Osteoblast (primary cell): ENCODE results near the gene SHROOM2. TPM values are rescaled to one million over a fixed set of nuclear protein-coding genes. Genes with fewer than 3 reads are reported as not detected.

ENCODE experiments used
- DNase-seq: peaks from one replicate; pipeline ENCODE4 v3.0.0; 2011; ENCODE audit warnings: low spot score, mixed read lengths; ENCODE audit not compliant: insufficient read length; ENCODE audit errors: missing footprints
- H2AFZ ChIP-seq: 2 replicates; pipeline ENCODE4 v1.6.0; 2011; ENCODE audit warnings: mild to moderate bottlenecking, low read length
- H3K27ac ChIP-seq: 2 replicates; pipeline ENCODE4 v1.5.1; 2011; ENCODE audit warnings: mild to moderate bottlenecking, low read depth, low read length, moderate library complexity
- H3K27me3 ChIP-seq: 2 replicates; pipeline ENCODE4 v1.6.0; 2012; ENCODE audit warnings: mild to moderate bottlenecking, control low read depth, inconsistent platforms, low read length, moderate library complexity; ENCODE audit not compliant: insufficient read depth
- H3K36me3 ChIP-seq: 2 replicates; pipeline ENCODE4 v1.5.1; 2011; ENCODE audit warnings: mild to moderate bottlenecking, low read length, control low read depth, moderate library complexity; ENCODE audit not compliant: insufficient read depth
- H3K4me1 ChIP-seq: 2 replicates; pipeline ENCODE4 v1.5.1; 2011; ENCODE audit warnings: mild to moderate bottlenecking, low read length, control low read depth, moderate library complexity; ENCODE audit not compliant: insufficient read depth
- H3K4me2 ChIP-seq: 2 replicates; pipeline ENCODE4 v1.6.0; 2011; ENCODE audit warnings: mild to moderate bottlenecking, low read length; ENCODE audit not compliant: insufficient read depth
- H3K4me3 ChIP-seq: fragments of 200-600 bp; sonication (generic); 3 replicates; pipeline ENCODE4 v1.5.1; 2012; ENCODE audit warnings: mild to moderate bottlenecking, low read length, inconsistent platforms; ENCODE audit not compliant: insufficient read depth
- H3K79me2 ChIP-seq: 2 replicates; pipeline ENCODE4 v1.6.0; 2012; ENCODE audit warnings: mild to moderate bottlenecking, low read length, control low read depth, inconsistent platforms; ENCODE audit not compliant: insufficient read depth
- H3K9me3 ChIP-seq: 2 replicates; pipeline ENCODE4 v1.5.1; 2011; ENCODE audit warnings: low read depth, low read length, control low read depth
- H4K20me1 ChIP-seq: 2 replicates; pipeline ENCODE4 v1.6.0; 2012; ENCODE audit warnings: mild to moderate bottlenecking, low read length, control low read depth; ENCODE audit not compliant: insufficient read depth
- total RNA-seq: library from RNA; depleted of rRNA; stranded (reverse); fragments of >200 nt; gene quantifications from 2 replicates; pipeline ENCODE4 v1.2.3, GENCODE V29; 2012
- TF ChIP-seq, protein P1 (sequence below): IDR thresholded peaks from 2 replicates; pipeline ENCODE4 v1.5.1; 2011; ENCODE audit warnings: mild to moderate bottlenecking, low read depth, low read length, moderate library complexity; ENCODE audit errors: extremely low read depth

SHROOM2 gene
- total RNA-seq, 1 donor = 8.0 TPM

DNA sequence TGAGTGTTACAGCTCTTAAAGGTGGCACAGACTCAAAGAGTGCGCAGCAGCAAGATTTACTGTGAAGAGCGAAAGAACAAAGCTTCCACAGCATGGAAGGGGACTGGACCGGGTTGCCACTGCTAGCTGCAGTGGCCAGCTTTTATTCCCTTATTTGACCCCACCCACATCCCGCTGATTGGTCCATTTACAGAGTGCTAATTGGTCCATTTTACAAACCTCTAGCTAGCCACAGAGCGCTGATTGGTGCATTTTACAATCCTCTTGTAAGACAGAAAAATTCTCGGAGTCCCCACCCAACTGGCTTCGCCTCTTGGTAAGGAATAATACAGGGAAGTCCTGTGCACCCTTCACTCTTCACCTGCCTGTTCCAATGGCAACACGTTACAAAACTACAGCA, 1.9 kb upstream of the SHROOM2 start:
- Histone ChIP-seq H3K79me2 (no peaks in the 10 kb centered on the region), H3K27me3 (peaks cover 32% of the 10 kb centered on the region), H3K9me3 (no peaks in the 10 kb centered on the region), H4K20me1 (no peaks in the 10 kb centered on the region), H3K4me1 (no peaks in the 10 kb centered on the region), H3K4me3 (no peak overlapping the region), H2AFZ (no peak overlapping the region), H3K4me2 (no peak overlapping the region), H3K27ac (no peak overlapping the region), H3K36me3 (no peaks in the 10 kb centered on the region)
- TF ChIP-seq, protein P1, sequence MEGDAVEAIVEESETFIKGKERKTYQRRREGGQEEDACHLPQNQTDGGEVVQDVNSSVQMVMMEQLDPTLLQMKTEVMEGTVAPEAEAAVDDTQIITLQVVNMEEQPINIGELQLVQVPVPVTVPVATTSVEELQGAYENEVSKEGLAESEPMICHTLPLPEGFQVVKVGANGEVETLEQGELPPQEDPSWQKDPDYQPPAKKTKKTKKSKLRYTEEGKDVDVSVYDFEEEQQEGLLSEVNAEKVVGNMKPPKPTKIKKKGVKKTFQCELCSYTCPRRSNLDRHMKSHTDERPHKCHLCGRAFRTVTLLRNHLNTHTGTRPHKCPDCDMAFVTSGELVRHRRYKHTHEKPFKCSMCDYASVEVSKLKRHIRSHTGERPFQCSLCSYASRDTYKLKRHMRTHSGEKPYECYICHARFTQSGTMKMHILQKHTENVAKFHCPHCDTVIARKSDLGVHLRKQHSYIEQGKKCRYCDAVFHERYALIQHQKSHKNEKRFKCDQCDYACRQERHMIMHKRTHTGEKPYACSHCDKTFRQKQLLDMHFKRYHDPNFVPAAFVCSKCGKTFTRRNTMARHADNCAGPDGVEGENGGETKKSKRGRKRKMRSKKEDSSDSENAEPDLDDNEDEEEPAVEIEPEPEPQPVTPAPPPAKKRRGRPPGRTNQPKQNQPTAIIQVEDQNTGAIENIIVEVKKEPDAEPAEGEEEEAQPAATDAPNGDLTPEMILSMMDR = no peak
- no peak for DNase-seq

DNA sequence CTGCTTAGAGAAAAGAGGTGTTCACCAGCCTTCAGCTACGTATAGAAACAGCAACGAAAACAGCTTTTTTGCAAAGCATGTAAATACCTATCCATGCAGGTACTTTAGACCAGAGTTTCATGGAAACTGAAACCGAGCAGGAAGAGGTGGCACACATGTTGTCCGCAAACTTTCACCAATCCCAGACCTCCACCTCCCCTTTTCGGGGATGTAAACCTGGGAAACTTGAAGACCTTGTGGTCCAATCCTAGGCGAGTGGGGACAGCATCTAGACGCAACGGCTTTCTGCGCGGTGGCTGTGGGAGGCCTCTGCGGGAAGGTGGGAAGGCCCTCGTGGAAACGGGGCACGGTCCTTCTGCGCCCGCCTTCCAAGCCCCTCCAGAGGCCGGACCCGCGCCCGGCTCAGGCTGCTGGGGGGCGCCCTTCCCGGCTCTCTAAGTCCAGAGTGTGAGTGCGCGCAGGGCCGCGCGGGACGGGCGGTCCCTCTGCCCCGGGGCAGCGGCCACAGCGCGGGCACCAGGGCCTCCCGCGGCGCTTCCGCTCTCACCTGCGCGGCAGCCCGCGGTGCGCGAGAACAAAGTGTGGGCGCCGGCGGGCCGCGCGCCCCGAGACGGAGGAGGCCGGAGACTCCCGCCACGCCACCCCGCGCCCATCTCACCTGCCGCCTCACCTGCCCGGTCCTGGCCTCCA, 830 bp upstream of the SHROOM2 start:
- no peaks in the 10 kb centered on the region for H3K36me3 ChIP-seq
- no peak overlapping the region for H2AFZ ChIP-seq
- H3K27ac ChIP-seq = no peak overlapping the region
- H3K4me1 ChIP-seq = no peaks in the 10 kb centered on the region
- H3K27me3 ChIP-seq = peaks cover 36% of the 10 kb centered on the region
- no peak overlapping the region for H3K4me2 ChIP-seq
- no peaks in the 10 kb centered on the region for H4K20me1 ChIP-seq
- H3K9me3 ChIP-seq = no peaks in the 10 kb centered on the region
- H3K79me2 ChIP-seq = no peaks in the 10 kb centered on the region
- TF ChIP-seq, protein P1 = no peak
- no peak overlapping the region for H3K4me3 ChIP-seq
- no peak for DNase-seq

- Histone ChIP-seq H3K4me3 (no peak overlapping the region), H3K4me1 (no peaks in the 10 kb centered on the region), H3K27ac (no peak overlapping the region), H4K20me1 (no peaks in the 10 kb centered on the region), H2AFZ (no peak overlapping the region), H3K4me2 (no peak overlapping the region), H3K9me3 (no peaks in the 10 kb centered on the region), H3K27me3 (peaks cover 42% of the 10 kb centered on the region), H3K79me2 (no peaks in the 10 kb centered on the region), H3K36me3 (no peaks in the 10 kb centered on the region)
- TF ChIP-seq, protein P1 = no peak
- DNase-seq = no peak
These were observed 788 bp downstream of the SHROOM2 start for GRCh38 chrX:9786798-9787635.

- H3K9me3 ChIP-seq = no peaks in the 10 kb centered on the region
- H3K79me2 ChIP-seq = no peaks in the 10 kb centered on the region
- no peak overlapping the region for H2AFZ ChIP-seq
- H3K36me3 ChIP-seq = no peaks in the 10 kb centered on the region
- H3K27me3 ChIP-seq = peaks cover 42% of the 10 kb centered on the region
- TF ChIP-seq, protein P1 = no peak
- no peak overlapping the region for H3K4me2 ChIP-seq
- H3K27ac ChIP-seq = no peak overlapping the region
- H3K4me1 ChIP-seq = no peaks in the 10 kb centered on the region
- no peaks in the 10 kb centered on the region for H4K20me1 ChIP-seq
- H3K4me3 ChIP-seq = no peak overlapping the region
- no peak for DNase-seq
These were observed 2.7 kb downstream of the SHROOM2 start for GRCh38 chrX:9788911-9789310.
